Amniotic epithelial cell (primary cell): Measurements from ENCODE around the gene HLA-DMB.
"Not testable (repeated sequence)": the region's sequence is repeated elsewhere in the genome, so short reads cannot be mapped to it uniquely, and the experiment has no call there.

Experiments
- DNase-seq: peaks from one replicate; pipeline ENCODE4 v3.0.0-alpha.2; 2010; ENCODE audit warnings: low read depth

HLA-DMB gene

DNA sequence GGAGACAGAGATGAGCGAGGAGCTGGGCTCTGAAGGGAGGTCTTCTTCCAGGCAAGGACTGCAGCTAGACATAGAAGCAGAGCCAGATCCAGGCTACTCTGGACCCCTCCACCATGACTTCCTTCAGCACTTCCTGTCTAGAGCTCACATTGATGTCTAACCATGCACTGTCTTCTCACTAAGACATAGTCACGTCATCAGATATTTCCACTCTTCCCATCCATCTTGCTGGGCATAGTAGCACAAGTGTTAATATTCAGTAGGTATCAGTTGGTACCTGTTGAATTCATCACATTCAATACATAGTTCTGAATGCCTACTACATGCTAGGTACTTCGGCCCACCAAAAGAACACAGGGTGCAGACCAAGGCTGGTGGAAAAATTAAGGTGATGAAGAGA lies 9.2 kb upstream of the HLA-DMB start:
- no peak for DNase-seq

DNA sequence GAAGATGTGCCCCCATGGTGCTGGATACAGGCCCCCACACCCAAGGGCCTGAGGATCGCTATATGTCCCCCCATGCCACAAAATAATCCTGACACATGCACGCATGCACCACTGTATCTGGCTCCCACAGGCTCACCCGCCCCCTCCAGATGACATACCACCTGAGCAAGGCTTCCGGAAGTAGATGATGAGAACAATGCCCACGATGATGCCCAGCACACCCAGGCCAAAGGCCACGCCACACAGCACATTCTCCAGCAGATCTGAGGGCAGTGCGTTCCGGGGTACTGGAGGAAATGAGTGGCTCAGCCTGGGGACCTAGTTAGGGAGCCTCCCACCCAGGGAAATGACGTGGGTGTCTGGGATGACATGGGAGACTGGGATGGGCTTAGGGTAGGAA lies 8.3 kb upstream of the HLA-DMB start:
- DNase-seq = no peak

DNA sequence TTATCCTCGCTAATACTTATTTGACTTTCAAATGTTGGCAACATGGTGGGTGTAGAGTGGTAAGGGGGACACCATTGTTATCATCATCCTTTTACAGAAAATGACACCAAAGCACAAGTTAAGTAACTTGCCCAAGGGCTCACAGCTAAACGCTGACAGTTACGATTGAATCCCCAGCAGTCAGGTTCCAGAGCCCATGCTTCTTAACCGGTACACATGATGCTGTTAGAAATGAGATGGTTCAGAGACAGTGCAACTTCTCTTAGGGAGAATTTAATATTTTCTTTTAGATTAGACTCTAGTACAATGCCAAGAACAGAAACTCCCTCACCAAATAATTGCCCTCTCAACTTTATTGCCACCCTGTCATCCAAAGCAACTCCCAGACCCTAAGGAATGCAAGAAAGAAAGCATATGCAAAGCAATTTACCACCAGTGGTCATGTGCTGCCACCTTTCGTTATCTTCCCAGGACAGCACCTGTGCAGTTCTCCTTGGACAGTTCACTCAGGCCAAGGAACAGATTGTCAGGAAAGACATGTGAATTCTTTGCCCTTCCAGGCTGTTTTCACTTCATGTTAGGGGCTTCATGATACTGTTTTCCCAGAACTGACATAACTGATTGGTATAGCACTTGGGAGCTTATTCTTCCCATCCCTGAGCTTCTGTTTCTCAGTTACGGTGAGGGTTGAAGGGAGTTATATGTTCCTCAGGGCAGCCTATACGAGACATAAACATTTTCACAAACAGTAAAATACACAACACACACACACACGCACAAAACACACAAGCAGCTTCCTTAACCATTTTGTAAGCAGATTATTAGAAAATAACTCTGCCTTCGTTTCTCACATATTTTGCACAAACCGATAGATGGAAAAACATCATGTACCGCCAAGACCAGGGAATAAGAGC lies 7.0 kb upstream of the HLA-DMB start:
- DNase-seq = peak; percentile 32

DNA sequence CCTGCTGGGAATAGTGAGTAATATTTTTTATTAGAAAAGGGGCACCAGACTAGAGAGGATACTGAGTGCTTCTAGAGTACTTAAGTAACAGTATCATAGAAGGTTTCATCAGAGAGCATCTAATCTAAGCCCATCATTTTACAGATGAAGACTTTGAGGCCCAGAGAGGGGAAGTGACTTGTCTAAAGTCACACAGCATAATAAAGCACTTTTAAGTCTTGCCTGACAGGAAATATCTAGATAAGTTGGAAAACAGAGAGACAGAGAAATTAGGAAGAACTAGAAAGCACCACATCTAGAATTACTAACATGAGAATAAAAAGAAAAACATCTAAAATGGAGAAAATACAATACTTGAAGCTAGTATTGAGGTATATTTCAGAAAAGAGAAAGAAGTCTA lies 6.1 kb upstream of the HLA-DMB start:
- no peak for DNase-seq

DNA sequence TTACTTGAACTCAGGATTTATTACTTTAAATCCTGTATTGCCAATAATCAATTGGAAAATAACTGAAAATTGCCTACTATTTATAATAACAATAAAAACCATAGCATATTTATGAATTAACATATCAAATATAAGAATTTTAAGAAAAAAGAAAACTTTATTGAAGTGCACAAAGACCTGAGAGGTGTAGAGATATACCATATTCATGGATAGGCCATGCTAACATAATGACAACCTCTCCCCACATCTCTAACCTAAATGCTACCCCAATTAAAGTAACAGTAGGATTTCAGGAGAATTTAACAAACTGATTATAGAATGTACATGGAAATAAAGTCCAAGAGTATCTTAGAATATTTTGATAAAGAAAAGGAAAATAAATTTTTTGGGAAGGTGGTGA lies 5.1 kb upstream of the HLA-DMB start:
- no peak for DNase-seq

DNA sequence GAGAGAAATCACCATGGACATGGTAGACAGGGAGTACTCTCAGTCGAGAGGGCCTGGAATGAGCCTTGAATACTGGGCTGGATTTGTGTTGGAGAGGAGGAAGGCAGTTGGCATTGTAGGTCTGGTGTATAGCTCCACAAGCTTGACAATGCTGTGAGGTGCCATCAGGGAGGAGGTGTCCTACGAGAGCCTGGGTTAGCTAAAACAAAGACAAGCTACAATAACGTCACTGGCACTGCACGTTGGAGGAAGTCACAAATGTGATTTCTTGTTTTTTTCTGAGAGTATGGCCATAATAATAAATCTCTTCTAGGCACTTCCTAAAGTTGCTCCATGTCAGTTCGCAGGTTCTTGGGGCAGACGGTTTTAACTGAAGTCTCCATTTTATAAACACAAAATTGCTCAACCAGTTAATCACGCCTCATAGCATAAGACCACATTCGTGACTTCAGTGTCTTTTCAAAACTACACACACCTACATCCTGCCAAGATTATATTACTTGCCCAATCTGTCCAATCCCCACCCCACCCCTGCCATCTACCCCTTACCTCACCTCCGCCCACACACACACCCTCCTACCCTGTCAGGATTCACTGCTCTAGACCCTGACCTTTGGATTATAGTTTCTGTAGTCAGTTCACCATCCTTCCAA lies 4.4 kb upstream of the HLA-DMB start:
- DNase-seq = peak; percentile 14

DNA sequence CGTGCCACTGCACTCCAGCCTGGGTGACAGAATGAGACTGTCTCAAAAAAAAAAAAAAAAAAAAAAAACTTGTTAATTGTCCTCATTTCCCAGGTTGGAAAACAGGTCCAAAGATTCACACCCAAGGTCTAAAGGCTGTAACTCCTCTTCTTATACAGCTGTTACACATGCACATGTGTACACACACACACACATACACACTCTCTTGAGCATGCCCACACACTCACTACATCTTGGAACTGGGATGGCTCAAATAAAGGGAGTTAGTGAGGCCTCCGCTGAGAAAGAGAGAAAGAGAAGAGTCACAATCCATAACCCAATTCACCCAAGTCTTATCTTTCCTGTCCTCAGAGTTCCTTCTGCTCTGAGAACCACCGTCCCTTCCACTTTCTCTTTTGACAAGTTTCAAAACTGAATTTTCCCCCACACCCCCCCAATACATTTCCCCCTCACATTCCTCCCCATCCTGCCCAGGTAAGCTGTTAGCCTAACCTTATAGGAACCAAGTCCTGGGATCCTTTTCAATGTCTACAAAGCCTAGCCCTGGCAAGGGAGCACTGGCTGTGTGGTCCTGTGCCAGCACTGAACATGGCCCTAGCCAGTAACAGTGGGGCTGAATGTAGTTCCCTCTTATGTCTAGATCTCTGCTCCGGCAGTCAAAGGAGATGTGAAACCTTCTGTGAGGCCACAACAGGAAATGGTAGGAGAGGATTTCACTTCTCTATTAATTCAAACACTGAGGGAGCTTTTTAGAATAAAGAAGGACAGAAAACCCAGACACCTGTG lies 3.2 kb upstream of the HLA-DMB start:
- DNase-seq = no peak

DNA sequence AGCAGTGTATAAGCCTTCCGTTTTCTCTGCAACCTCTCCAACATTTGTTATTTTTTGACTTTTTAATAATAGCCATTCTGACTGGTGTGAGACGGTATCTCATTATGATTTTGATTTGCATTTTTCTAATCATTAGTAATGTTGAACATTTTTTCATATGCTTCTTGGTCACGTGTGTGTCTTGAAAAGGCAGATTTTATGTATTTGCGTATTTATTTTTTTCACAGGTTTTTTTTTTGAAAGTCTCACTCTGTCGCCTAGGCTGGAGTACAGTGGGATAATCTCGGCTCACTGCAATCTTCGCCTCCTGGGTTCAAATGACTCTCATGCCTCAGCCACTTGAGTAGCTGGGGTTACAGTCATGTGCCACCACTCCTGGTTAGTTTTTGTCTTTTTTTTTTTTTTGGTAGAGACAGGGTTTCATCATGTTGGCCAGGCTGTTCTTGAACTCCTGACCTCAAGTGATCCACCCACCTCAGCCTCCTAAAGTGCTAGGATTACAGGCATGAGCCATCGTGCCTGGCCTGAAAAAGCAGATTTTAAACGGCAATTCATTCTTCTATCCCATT lies 1.8 kb upstream of the HLA-DMB start:
- DNase-seq = not testable (repeated sequence)

DNA sequence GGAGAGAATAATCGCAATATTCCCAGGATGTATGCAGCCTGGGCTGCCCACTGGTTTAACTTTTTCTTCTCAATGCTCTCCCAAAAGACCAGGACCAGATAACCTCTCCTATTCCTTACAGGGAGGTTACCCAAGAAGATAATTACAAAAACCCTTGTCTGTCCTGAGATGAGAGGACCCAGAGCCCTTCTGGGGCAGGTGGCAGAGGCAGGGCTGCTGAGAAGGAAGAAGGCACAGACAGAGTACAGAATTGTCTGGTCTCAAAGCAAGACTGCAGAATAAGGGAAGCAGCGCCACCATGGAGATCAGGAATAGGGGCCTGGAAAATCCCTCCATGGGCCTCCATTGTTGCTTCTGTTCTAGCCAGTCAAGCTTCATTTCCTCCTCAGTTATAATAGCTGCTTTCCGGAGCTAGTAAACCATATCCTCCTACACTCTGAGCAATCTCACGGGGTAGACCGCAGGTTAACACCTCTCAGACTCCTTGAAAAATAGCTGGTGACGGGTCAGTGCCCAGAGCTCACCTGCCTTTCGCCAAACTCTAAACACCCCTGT lies 463 bp upstream of the HLA-DMB start:
- DNase-seq = no peak

DNA sequence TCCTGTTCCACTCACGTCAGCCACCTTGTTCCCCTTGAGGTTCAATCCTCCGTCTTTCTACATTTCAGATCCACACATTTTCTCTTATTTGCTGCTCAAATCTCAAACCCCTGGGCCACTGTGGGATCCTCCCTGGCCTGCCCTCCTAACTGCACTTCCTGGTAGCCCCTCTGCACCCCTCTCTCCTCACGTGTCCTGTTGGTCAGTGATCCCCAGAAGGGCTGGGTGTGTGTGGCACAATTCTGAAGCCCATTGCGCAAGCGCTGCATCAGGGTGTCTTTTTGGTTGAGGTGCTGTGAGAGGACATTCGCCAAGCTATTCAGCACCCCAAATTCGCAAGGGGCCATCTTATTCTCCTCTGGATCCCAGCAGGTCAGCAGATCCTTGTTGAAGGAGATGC lies 2.3 kb downstream of the HLA-DMB start:
- DNase-seq = no peak

DNA sequence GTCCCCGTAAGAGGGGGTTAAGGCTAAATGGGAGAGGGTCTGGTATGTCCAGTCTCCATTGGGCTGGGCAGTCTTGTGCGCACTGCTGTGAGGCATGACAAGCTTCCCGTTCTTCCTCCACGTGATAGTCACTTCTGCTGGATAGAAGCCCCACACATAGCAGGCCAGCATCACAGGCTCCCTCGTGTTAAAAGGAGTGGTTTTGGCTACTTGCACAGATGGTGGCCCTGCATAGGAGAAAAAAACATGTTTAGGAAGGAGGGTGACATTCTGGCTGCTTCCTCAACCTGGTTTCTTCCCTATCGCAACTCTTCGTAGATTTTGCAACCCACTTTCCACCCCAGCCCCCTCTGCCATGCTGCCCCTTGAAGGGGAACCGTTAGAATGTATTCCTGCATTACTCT lies 3.6 kb downstream of the HLA-DMB start:
- DNase-seq = no peak

DNA sequence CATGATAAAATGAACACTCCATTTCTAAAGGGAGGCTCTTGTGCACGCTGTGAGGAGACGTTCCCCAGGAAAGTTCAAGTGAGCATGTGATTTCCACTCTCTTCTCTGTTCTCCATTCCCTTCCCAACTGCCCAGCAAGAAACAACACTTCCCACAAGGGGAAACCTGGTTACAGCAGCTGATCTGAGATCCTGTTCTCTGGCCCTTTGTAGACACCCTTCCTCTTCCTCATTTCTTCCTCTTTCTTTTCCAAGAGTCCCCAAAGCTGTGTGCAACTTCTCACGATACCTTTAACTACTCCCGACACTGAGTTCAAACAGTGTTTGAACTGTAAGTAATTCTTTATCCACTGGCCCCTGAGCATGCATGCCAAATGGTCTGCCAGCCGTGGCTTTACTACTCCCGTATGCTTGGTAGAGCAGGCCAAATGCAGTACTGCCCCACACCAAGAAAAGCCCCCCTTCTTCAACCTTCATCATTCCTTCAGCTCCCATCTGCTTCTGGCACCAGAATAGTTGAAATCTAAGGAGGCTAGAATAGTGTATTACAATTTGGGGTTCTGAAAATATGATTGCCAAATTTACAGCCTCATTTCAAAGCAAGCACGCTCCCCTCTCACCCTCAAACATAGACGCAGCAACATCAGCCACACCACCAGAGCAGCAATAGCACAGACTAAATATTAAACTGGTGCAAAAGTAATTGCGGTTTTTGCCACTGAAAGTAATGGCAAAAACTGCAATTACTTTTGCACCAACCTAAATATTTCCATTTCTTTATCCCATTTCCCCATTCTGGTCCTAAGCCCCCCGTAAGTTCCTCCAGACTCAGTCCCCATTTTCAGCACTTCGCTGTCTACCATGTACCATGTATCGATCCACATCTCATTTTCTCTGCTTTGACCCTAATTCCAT lies 4.3 kb downstream of the HLA-DMB start:
- DNase-seq = no peak

DNA sequence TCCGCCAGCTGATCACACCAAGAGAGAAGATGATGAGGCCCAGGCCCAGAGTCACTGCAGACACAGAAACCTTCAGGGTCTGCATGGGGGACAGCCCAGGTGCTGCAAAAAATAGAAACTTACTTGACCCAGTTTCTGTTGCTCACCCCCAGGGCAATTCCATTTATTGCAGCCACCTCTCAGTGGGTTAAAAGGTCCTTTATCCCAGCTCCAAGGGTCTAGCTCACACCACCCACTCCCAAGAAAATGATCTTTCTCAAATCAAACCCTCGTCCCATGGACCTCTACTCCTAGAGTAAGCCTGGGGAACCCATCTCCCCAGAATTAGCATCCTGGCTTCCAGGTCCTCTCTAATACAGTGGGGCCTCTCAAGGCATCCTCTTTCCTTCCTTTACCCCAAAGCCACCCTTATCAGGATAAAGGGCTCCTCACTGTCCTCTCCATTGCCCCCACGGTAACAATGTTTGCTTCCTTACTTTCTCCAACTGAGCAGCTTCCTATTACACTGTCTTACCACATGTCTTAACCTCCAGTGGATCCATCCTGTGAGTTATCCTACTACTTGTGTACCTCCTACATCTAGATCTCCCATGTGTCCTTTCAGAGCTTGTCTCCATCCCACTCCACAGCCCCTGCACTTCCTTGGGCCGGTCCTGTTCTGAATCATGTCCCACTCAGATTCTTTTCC lies 5.1 kb downstream of the HLA-DMB start:
- DNase-seq = no peak

DNA sequence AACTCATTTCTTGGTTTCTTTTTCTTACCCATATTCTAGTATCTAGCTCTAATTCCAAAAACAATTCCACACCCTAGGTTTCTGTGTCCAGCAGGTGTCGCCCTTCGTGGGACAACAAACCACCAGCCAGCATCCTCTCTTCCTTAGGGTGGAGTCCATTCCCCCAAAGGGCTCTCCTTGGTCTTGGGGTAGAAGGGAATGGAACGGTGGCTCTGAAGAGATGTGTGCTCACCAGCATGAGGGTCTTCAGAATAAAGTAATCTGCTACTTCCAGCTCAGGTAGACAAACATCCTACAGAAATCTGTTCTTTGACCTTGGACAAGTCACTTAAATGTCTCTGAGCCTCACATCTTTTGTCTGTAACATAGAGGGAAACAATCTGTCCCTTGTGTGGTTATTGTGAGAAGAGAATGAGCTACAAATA lies 7.2 kb downstream of the HLA-DMB start:
- peak; percentile 60 for DNase-seq

DNA sequence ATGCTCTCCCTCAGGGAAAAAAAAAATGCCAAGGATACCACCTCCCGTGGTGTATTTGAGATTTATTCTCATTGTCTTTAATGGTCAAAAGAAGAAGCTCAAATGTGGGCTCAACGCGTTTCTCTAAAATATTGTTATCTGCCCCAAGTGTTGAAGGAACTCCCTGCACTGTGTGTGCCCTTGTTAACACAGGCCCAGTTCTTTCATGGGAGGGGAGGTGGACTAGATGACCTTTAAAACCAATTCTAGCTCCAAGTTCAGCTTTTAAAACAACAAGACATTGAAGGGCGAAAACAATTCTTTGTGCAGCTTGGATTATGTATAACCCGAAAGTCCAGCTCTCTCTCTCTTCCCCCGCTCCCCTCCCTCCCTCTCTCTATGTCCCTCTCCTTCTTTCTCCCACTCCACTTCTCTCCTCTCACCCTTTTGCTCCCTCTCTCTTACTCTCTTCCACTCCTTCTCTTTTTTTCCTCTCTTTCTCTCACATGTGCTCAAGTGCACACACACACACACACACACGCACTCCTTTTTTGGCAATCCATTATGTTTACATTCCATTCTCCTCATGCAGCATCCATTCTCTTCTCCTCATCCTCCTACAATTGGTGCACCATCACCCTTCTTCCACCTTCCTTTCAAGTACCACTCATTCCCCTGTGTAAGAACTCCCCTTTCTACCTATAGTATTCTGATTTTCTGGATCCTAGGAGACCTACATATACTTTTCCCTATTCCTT lies 8.5 kb downstream of the HLA-DMB start:
- DNase-seq = peak; percentile 26

DNA sequence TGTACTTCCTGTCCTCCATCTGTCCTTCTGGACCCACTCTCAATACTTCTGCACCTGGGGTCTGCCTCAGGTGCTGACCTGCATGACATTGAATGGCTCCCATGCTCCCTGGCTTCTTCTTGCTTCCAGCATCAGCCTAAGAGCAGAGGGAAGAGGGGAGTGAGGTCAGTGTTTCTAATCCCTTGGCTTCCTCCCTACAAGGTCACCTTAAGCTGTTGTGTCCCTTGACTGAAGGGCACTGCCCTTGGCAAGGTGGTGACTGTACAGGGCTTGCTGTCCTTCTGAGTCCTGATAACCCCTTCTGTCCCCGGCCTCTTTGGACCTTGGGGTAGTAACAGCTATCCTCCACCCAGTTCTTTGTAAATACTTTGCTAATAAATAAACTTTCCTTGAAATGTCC lies 9.6 kb downstream of the HLA-DMB start:
- no peak for DNase-seq

DNA sequence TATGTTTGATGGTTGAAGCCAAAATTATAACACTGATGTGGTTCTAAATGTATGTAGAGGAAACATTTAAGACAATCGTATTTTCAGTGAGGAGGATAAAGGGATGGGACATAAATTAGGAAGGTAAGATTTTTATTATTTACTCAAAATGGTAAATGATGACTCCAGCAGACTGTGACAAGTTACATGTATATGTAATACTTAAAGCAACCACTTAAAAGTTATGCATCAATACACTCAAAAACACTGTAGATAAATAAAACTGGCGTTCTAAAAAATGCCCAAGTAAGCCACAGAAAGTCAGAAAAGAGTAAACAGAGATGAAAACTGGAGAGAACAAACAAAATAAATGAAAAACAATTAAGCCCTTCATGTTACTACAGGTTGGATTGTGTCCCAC lies 18.7 kb downstream of the HLA-DMB start:
- DNase-seq = no peak

DNA sequence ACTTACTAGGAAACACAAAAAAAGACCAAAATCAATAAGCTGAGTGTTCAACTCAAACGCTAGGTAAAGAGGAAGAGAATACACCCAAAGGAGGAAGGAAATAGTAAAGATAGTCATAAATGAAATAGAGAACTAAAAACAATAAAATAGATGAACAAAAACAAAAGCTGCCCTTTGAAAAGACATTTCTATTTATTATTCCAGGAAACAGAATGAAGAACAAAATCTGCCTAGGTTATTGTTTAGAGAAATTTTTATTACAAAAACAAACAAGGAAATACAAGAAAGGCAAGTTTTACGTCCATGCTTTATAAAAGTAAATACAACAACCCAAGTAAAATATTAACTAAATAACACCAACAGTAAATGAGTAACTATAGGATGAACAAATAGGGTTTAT lies 20.1 kb downstream of the HLA-DMB start:
- no peak for DNase-seq

DNA sequence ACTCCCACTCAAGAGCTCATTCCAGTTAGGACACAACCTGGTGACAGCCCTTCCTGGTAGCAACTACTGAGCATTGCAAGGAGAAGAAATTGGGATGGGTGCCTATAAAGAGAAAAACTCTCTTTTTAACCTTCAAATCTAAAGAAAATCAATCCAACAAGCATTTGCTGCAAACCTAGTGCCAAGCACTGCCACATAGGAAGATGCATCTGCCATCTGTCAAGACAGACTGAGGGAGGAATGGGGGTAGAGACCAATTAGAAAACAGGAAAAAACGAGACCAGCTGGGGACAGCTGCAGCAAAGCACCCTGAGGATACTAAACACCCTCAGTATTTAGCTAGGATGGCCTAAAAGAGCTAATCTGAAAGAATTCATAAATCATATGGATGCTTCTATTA lies 27.9 kb downstream of the HLA-DMB start:
- DNase-seq = no peak

DNA sequence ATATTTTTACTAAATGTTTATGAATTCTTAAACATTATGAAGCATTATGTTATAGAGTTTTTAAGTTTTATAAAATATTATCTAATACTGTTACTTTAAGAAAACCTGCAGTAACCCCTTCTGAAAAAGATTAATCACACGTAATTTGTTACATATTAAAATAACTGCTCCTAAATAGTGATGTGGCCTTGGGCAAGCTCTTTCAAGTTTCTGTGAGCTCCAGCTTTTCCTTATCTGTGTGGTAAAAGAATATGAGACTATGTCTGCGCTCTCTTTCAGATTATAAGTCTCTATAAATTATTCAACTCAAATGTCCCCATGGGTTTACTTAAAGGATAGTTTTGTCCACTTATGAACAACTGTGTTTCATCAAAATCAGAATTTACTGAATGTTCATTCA lies 31.9 kb downstream of the HLA-DMB start:
- DNase-seq = no peak
